ENCODE measurements around the gene TARS2.

GRCh38 chr1:150516050-150516591 lies 28.9 kb downstream of the TARS2 start:
- TF ChIP-seq CTCF (conservative IDR thresholded peaks at IDR 0.05; ENCODE audit: low read length) = no peak
- TF ChIP-seq EZH2phosphoT487 (IDR thresholded peaks at IDR 0.05; ENCODE audit: borderline replicate concordance, low read depth, low read length) = no peak
